Stomach smooth muscle (tissue), 2 donors: ENCODE data around the gene CCN5.

Experiments
- H3K27ac ChIP-seq: one replicate; pipeline ENCODE4 v1.7.0; 2013; ENCODE audit warnings: mild to moderate bottlenecking, low read length, inconsistent platforms
- H3K27me3 ChIP-seq, 2 donors: one replicate each; pipeline ENCODE4 v1.7.0; 2013; ENCODE audit warnings: low read length in 2 of 2; ENCODE audit not compliant: insufficient read depth in 2 of 2, control insufficient read depth in 1 of 2
- H3K36me3 ChIP-seq, 2 donors: one replicate each; pipeline ENCODE4 v1.7.0; 2013; ENCODE audit warnings: low read length in 2 of 2; ENCODE audit not compliant: control insufficient read depth in 2 of 2, insufficient read depth in 2 of 2
- H3K4me1 ChIP-seq: one replicate; pipeline ENCODE4 v1.7.0; 2013; ENCODE audit warnings: low read length; ENCODE audit not compliant: control insufficient read depth, insufficient read depth
- H3K4me3 ChIP-seq, 2 donors: one replicate each; pipeline ENCODE4 v1.7.0; 2013; ENCODE audit warnings: low read length in 2 of 2
- H3K9ac ChIP-seq, 2 donors: one replicate each; pipeline ENCODE4 v1.7.0; 2013; ENCODE audit warnings: low read length in 2 of 2, mild to moderate bottlenecking in 1 of 2
- H3K9me3 ChIP-seq, 2 donors: one replicate each; pipeline ENCODE4 v1.7.0; 2013; ENCODE audit warnings: low read length in 2 of 2; ENCODE audit not compliant: control insufficient read depth in 2 of 2
- donor health status: healthy.
- donor health status: Pancreatic carcinoma.

Gene CCN5

GRCh38 chr20:44704551-44704971 lies 10.6 kb upstream of the CCN5 start:
- no peak overlapping the region for H3K4me3 ChIP-seq
- peaks cover 25% of the 10 kb centered on the region for H3K4me1 ChIP-seq
- no peaks in the 10 kb centered on the region for H3K9me3 ChIP-seq
- H3K36me3 ChIP-seq, result no peaks in the 10 kb centered on the region
- H3K9ac ChIP-seq, result no peak overlapping the region
- peaks cover 0 to 2% of the 10 kb centered on the region in 2 donors for H3K27me3 ChIP-seq
- no peak overlapping the region for H3K27ac ChIP-seq

GRCh38 chr20:44705364-44706094 lies 9.6 kb upstream of the CCN5 start:
- Histone ChIP-seq H3K4me3 (no peak overlapping the region), H3K9me3 (no peaks in the 10 kb centered on the region), H3K27me3 (peaks cover 0 to 2% of the 10 kb centered on the region in 2 donors), H3K9ac (no peak overlapping the region), H3K36me3 (no peaks in the 10 kb centered on the region), H3K4me1 (peaks cover 23% of the 10 kb centered on the region), H3K27ac (no peak overlapping the region)

- Histone ChIP-seq H3K9me3 (no peaks in the 10 kb centered on the region), H3K4me1 (peaks cover 18% of the 10 kb centered on the region)
Measured at GRCh38 chr20:44706301-44707017, 8.7 kb upstream of the CCN5 start.

GRCh38 chr20:44707018-44707579 lies 8.1 kb upstream of the CCN5 start:
- Histone ChIP-seq H3K36me3 (no peaks in the 10 kb centered on the region), H3K4me3 (no peak overlapping the region), H3K27me3 (no peaks in the 10 kb centered on the region), H3K9me3 (no peaks in the 10 kb centered on the region), H3K9ac (no peak overlapping the region), H3K4me1 (peaks cover 14% of the 10 kb centered on the region), H3K27ac (no peak overlapping the region)

More at GRCh38 chr20:44706301-44707017, 8.7 kb upstream of the CCN5 start:
- Histone ChIP-seq H3K4me3 (no peak overlapping the region), H3K36me3 (no peaks in the 10 kb centered on the region), H3K27ac (no peak overlapping the region), H3K27me3 (peaks cover 0 to 2% of the 10 kb centered on the region in 2 donors), H3K9ac (no peak overlapping the region)

- H3K27ac ChIP-seq, result no peak overlapping the region
Measured at GRCh38 chr20:44709380-44709779, 5.8 kb upstream of the CCN5 start.

GRCh38 chr20:44709797-44710196 lies 5.4 kb upstream of the CCN5 start:
- no peak overlapping the region for H3K9ac ChIP-seq
- peaks cover 12% of the 10 kb centered on the region for H3K4me1 ChIP-seq
- no peak overlapping the region for H3K4me3 ChIP-seq
- H3K36me3 ChIP-seq, result no peaks in the 10 kb centered on the region
- H3K27ac ChIP-seq, result no peak overlapping the region
- no peaks in the 10 kb centered on the region for H3K27me3 ChIP-seq
- no peaks in the 10 kb centered on the region for H3K9me3 ChIP-seq

More at GRCh38 chr20:44709380-44709779, 5.8 kb upstream of the CCN5 start:
- Histone ChIP-seq H3K4me1 (peaks cover 8% of the 10 kb centered on the region), H3K36me3 (no peaks in the 10 kb centered on the region), H3K27me3 (no peaks in the 10 kb centered on the region), H3K9ac (no peak overlapping the region), H3K4me3 (no peak overlapping the region), H3K9me3 (no peaks in the 10 kb centered on the region)

GRCh38 chr20:44711237-44711636 lies 3.9 kb upstream of the CCN5 start:
- H3K27ac ChIP-seq, result no peak overlapping the region
- no peaks in the 10 kb centered on the region for H3K9me3 ChIP-seq
- H3K27me3 ChIP-seq, result peaks cover 0 to 2% of the 10 kb centered on the region in 2 donors
- H3K36me3 ChIP-seq, result no peaks in the 10 kb centered on the region
- no peak overlapping the region for H3K9ac ChIP-seq
- peaks cover 19% of the 10 kb centered on the region for H3K4me1 ChIP-seq
- no peak overlapping the region for H3K4me3 ChIP-seq

- H3K27ac ChIP-seq, result no peak overlapping the region
- no peaks in the 10 kb centered on the region for H3K9me3 ChIP-seq
- H3K9ac ChIP-seq, result no peak overlapping the region
- no peaks in the 10 kb centered on the region for H3K36me3 ChIP-seq
- H3K4me1 ChIP-seq, result peaks cover 15% of the 10 kb centered on the region
- H3K4me3 ChIP-seq, result peak overlapping the region in 1 of 2 donors; percentile 55
- peaks cover 0 to 5% of the 10 kb centered on the region in 2 donors for H3K27me3 ChIP-seq
Measured at GRCh38 chr20:44714102-44714700, 968 bp upstream of the CCN5 start.

GRCh38 chr20:44715499-44716308 lies 535 bp downstream of the CCN5 start:
- Histone ChIP-seq H3K9ac (no peak overlapping the region), H3K4me3 (peak overlapping the region in 1 of 2 donors; percentile 55), H3K27me3 (peaks cover 0 to 5% of the 10 kb centered on the region in 2 donors), H3K9me3 (no peaks in the 10 kb centered on the region), H3K36me3 (no peaks in the 10 kb centered on the region), H3K4me1 (peaks cover 15% of the 10 kb centered on the region), H3K27ac (no peak overlapping the region)
